Osteoblast (primary cell): ENCODE data around the gene MTG2. TPM values are rescaled to one million over a fixed set of nuclear protein-coding genes. Genes with fewer than 3 reads are reported as not detected.
A peak's percentile ranks its signal among the peaks of the same experiment; 100 is the strongest.

Experiments
- DNase-seq: peaks from one replicate; pipeline ENCODE4 v3.0.0; 2011; ENCODE audit warnings: low spot score, mixed read lengths; ENCODE audit not compliant: insufficient read length; ENCODE audit errors: missing footprints
- H2AFZ ChIP-seq: 2 replicates; pipeline ENCODE4 v1.6.0; 2011; ENCODE audit warnings: mild to moderate bottlenecking, low read length
- H3K27ac ChIP-seq: 2 replicates; pipeline ENCODE4 v1.5.1; 2011; ENCODE audit warnings: mild to moderate bottlenecking, low read depth, low read length, moderate library complexity
- H3K27me3 ChIP-seq: 2 replicates; pipeline ENCODE4 v1.6.0; 2012; ENCODE audit warnings: mild to moderate bottlenecking, control low read depth, inconsistent platforms, low read length, moderate library complexity; ENCODE audit not compliant: insufficient read depth
- H3K36me3 ChIP-seq: 2 replicates; pipeline ENCODE4 v1.5.1; 2011; ENCODE audit warnings: mild to moderate bottlenecking, low read length, control low read depth, moderate library complexity; ENCODE audit not compliant: insufficient read depth
- H3K4me1 ChIP-seq: 2 replicates; pipeline ENCODE4 v1.5.1; 2011; ENCODE audit warnings: mild to moderate bottlenecking, low read length, control low read depth, moderate library complexity; ENCODE audit not compliant: insufficient read depth
- H3K4me2 ChIP-seq: 2 replicates; pipeline ENCODE4 v1.6.0; 2011; ENCODE audit warnings: mild to moderate bottlenecking, low read length; ENCODE audit not compliant: insufficient read depth
- H3K4me3 ChIP-seq: fragments of 200-600 bp; sonication (generic); 3 replicates; pipeline ENCODE4 v1.5.1; 2012; ENCODE audit warnings: mild to moderate bottlenecking, low read length, inconsistent platforms; ENCODE audit not compliant: insufficient read depth
- H3K79me2 ChIP-seq: 2 replicates; pipeline ENCODE4 v1.6.0; 2012; ENCODE audit warnings: mild to moderate bottlenecking, low read length, control low read depth, inconsistent platforms; ENCODE audit not compliant: insufficient read depth
- H3K9me3 ChIP-seq: 2 replicates; pipeline ENCODE4 v1.5.1; 2011; ENCODE audit warnings: low read depth, low read length, control low read depth
- H4K20me1 ChIP-seq: 2 replicates; pipeline ENCODE4 v1.6.0; 2012; ENCODE audit warnings: mild to moderate bottlenecking, low read length, control low read depth; ENCODE audit not compliant: insufficient read depth
- total RNA-seq: library from RNA; depleted of rRNA; stranded (reverse); fragments of >200 nt; gene quantifications from 2 replicates; pipeline ENCODE4 v1.2.3, GENCODE V29; 2012
- TF ChIP-seq, protein P1 (sequence below): IDR thresholded peaks from 2 replicates; pipeline ENCODE4 v1.5.1; 2011; ENCODE audit warnings: mild to moderate bottlenecking, low read depth, low read length, moderate library complexity; ENCODE audit errors: extremely low read depth

The MTG2 gene
- total RNA-seq, 1 donor: 22.1 TPM

DNA sequence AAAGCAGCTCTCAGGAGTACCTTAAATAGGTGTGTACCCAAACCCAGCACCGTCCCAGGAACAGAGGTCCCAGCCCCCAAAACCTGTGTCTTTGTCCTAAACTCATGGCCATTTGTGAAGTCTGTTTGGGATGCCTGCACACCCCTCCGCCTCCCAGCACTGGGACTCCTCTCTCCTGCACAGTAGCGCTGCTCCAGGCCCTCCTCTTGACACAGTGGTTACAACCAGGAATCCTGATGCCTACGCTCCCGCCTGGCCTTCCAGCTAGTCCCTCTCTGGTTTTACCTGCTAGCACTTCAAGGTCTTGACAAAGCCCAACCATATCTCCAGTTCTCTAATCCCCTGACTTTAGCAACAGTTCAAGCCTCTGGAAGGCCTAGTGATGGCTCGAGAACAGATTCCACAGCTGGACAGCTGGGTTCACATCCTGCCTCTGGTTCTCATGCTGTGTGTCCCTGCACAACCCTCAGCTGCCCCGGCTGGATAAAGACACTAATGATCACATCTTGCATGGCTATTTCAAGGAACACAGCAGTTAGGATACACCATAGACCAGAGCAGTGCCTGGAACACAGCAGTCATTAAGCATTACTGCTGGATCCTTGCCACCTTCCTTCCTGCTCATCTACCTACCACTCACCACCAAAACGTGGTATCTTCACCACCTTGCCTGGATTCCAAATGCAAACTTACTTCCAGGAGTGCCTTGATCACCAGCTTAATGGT lies 45.2 kb upstream of the MTG2 start:
- no peak overlapping the region for H3K27ac ChIP-seq
- H3K9me3 ChIP-seq: no peaks in the 10 kb centered on the region
- DNase-seq: no peak
- H3K36me3 ChIP-seq: peaks cover 73% of the 10 kb centered on the region
- H2AFZ ChIP-seq: no peak overlapping the region
- no peak overlapping the region for H3K4me3 ChIP-seq
- peaks cover 74% of the 10 kb centered on the region for H4K20me1 ChIP-seq
- H3K4me2 ChIP-seq: no peak overlapping the region
- peaks cover 62% of the 10 kb centered on the region for H3K79me2 ChIP-seq
- TF ChIP-seq, protein P1, sequence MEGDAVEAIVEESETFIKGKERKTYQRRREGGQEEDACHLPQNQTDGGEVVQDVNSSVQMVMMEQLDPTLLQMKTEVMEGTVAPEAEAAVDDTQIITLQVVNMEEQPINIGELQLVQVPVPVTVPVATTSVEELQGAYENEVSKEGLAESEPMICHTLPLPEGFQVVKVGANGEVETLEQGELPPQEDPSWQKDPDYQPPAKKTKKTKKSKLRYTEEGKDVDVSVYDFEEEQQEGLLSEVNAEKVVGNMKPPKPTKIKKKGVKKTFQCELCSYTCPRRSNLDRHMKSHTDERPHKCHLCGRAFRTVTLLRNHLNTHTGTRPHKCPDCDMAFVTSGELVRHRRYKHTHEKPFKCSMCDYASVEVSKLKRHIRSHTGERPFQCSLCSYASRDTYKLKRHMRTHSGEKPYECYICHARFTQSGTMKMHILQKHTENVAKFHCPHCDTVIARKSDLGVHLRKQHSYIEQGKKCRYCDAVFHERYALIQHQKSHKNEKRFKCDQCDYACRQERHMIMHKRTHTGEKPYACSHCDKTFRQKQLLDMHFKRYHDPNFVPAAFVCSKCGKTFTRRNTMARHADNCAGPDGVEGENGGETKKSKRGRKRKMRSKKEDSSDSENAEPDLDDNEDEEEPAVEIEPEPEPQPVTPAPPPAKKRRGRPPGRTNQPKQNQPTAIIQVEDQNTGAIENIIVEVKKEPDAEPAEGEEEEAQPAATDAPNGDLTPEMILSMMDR: no peak
- no peaks in the 10 kb centered on the region for H3K27me3 ChIP-seq
- peaks cover 28% of the 10 kb centered on the region for H3K4me1 ChIP-seq

DNA sequence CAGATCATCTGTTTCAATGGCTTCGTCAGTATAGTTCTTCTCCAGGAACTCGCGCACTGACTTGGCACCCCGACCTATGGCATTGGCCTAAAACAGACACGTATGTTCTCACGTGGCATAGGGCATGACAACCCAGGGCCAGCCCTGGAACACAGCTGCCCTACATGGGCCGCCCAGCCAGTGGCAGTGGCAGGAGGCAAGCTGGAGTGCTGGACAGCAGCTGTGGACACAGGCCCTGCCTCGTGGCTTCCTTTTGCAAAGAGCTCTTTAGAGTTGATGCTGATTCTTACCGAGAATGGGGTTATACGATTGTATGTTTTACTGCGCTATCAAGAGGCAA lies 44.7 kb upstream of the MTG2 start:
- no peak overlapping the region for H3K4me2 ChIP-seq
- TF ChIP-seq, protein P1: no peak
- no peak overlapping the region for H2AFZ ChIP-seq
- no peaks in the 10 kb centered on the region for H3K9me3 ChIP-seq
- peaks cover 69% of the 10 kb centered on the region for H4K20me1 ChIP-seq
- no peak overlapping the region for H3K27ac ChIP-seq
- H3K4me3 ChIP-seq: no peak overlapping the region
- peaks cover 71% of the 10 kb centered on the region for H3K36me3 ChIP-seq
- DNase-seq: no peak
- no peaks in the 10 kb centered on the region for H3K27me3 ChIP-seq
- peaks cover 26% of the 10 kb centered on the region for H3K4me1 ChIP-seq
- peaks cover 67% of the 10 kb centered on the region for H3K79me2 ChIP-seq

DNA sequence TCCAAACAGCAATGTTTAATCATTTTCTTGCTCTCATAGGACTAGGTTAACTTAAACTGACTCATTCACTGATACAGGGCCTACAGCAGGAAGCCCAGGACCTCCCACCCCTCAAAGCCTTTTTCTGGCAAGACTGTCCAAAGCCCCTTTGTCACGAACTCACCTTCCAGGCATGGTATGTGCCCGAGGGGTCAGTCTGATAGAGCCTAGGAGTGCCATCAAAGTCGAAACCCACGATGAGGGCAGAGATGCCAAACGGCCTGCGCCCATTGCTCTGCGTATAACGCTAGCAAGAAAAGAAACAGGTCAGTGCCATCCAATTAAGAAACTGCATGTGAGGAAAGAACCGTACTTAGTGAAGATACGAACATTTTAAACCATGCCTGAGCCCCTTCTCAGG lies 43.9 kb upstream of the MTG2 start:
- H3K27me3 ChIP-seq: no peaks in the 10 kb centered on the region
- peaks cover 61% of the 10 kb centered on the region for H3K79me2 ChIP-seq
- peaks cover 64% of the 10 kb centered on the region for H4K20me1 ChIP-seq
- H3K4me3 ChIP-seq: no peak overlapping the region
- H3K9me3 ChIP-seq: no peaks in the 10 kb centered on the region
- H3K36me3 ChIP-seq: peaks cover 66% of the 10 kb centered on the region
- no peak for DNase-seq
- no peak overlapping the region for H3K27ac ChIP-seq
- TF ChIP-seq, protein P1: no peak
- no peak overlapping the region for H2AFZ ChIP-seq
- H3K4me1 ChIP-seq: peaks cover 19% of the 10 kb centered on the region
- H3K4me2 ChIP-seq: no peak overlapping the region

DNA sequence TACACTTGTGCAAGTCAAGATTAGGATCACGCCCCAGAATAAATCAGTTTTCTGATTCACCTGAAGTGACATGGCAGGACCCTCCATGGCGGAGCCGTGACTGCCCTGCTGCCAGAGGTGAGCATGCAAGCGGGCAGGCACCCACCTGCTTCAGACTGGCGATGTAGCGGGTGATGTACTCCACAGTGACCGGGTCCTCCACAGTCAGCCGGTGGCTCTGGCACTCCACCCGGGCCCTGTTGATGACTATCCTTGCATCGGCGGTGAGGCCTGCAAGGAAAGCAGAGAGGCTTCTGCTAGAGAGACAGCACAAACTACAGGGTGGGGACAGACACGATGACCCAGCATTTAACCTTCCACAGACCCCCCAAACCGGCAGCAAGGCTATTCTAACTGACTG lies 43.2 kb upstream of the MTG2 start:
- peaks cover 69% of the 10 kb centered on the region for H4K20me1 ChIP-seq
- no peak for DNase-seq
- TF ChIP-seq, protein P1: no peak
- H3K27ac ChIP-seq: peak overlapping the region; percentile 8
- no peak overlapping the region for H2AFZ ChIP-seq
- no peaks in the 10 kb centered on the region for H3K9me3 ChIP-seq
- H3K79me2 ChIP-seq: peaks cover 68% of the 10 kb centered on the region
- no peaks in the 10 kb centered on the region for H3K27me3 ChIP-seq
- peaks cover 61% of the 10 kb centered on the region for H3K36me3 ChIP-seq
- H3K4me3 ChIP-seq: no peak overlapping the region
- H3K4me1 ChIP-seq: peaks cover 18% of the 10 kb centered on the region
- H3K4me2 ChIP-seq: no peak overlapping the region
